Measurements from ENCODE around the gene VPS11.

- TF ChIP-seq CTCF (IDR thresholded peaks at IDR 0.05) (no peak), EP300 (IDR thresholded peaks at IDR 0.05) (no peak), MAX (IDR thresholded peaks at IDR 0.05) (no peak), HDAC2 (IDR thresholded peaks at IDR 0.05) (no peak), JUNB (IDR thresholded peaks at IDR 0.05) (no peak), POLR2A (IDR thresholded peaks at IDR 0.05; ENCODE audit: low read length) (no peak)
Measured at GRCh38 chr11:119092880-119093842, 25.5 kb downstream of the VPS11 start.
